Hematopoietic multipotent progenitor cell treated with erythropoietin and hydrocortisone succinate and interleukin-3 and kit ligand, for 6 days (in vitro differentiated cells): Measurements from ENCODE around the gene HIPK3.

Experiments
- DNase-seq: peaks from one replicate; pipeline ENCODE4 v3.0.0-alpha.2; 2015

HIPK3 gene

GRCh38 chr11:33307984-33308383 lies 50.8 kb downstream of the HIPK3 start:
- DNase-seq = no peak

GRCh38 chr11:33309118-33309517 lies 51.9 kb downstream of the HIPK3 start:
- DNase-seq = no peak

- peak; percentile 36 for DNase-seq
These were observed 53.7 kb downstream of the HIPK3 start for GRCh38 chr11:33310720-33311500.

- DNase-seq = no peak
These were observed 54.5 kb downstream of the HIPK3 start for GRCh38 chr11:33311680-33312079.

- DNase-seq = no peak
These were observed 58.6 kb downstream of the HIPK3 start for GRCh38 chr11:33315822-33316221.

GRCh38 chr11:33317662-33318061 lies 60.5 kb downstream of the HIPK3 start:
- no peak for DNase-seq

- peak; percentile 44 for DNase-seq
These were observed 63.0 kb downstream of the HIPK3 start for GRCh38 chr11:33320016-33320813.

- DNase-seq = peak; percentile 83
These were observed 63.7 kb downstream of the HIPK3 start for GRCh38 chr11:33320814-33321330.

- no peak for DNase-seq
These were observed 64.2 kb downstream of the HIPK3 start for GRCh38 chr11:33321422-33321821.

- DNase-seq = peak; percentile 32
These were observed 66.2 kb downstream of the HIPK3 start for GRCh38 chr11:33323421-33323820.

GRCh38 chr11:33324302-33324985 lies 67.3 kb downstream of the HIPK3 start:
- DNase-seq = peak; percentile 47

- no peak for DNase-seq
These were observed 68.3 kb downstream of the HIPK3 start for GRCh38 chr11:33325451-33325850.

- DNase-seq = peak; percentile 86
These were observed 72.6 kb downstream of the HIPK3 start for GRCh38 chr11:33329705-33330329.

GRCh38 chr11:33333816-33334215 lies 76.6 kb downstream of the HIPK3 start:
- no peak for DNase-seq

GRCh38 chr11:33334627-33335026 lies 77.4 kb downstream of the HIPK3 start:
- no peak for DNase-seq

- no peak for DNase-seq
These were observed 82.1 kb downstream of the HIPK3 start for GRCh38 chr11:33339247-33339646.

GRCh38 chr11:33344611-33345010 lies 87.4 kb downstream of the HIPK3 start:
- peak; percentile 59 for DNase-seq

GRCh38 chr11:33347490-33348125 lies 90.4 kb downstream of the HIPK3 start:
- peak; percentile 34 for DNase-seq

- no peak for DNase-seq
These were observed 93.1 kb downstream of the HIPK3 start for GRCh38 chr11:33350287-33350686.

GRCh38 chr11:33358150-33358831 lies 101.1 kb downstream of the HIPK3 start:
- DNase-seq = no peak

GRCh38 chr11:33360642-33361041 lies 103.5 kb downstream of the HIPK3 start:
- DNase-seq = no peak
